Panc1 (cell line): ENCODE measurements around the gene CYP4Z1.

Experiments
- CTCF ChIP-seq: fragments of 450-650 bp; IDR thresholded peaks from 2 replicates; pipeline ENCODE4 v1.5.1; 2017; ENCODE audit warnings: mild to moderate bottlenecking
- POLR2AphosphoS5 ChIP-seq: IDR thresholded peaks from 2 replicates; pipeline ENCODE4 v1.6.1; 2012; ENCODE audit warnings: mild to moderate bottlenecking, low read depth, low read length, moderate library complexity
- REST ChIP-seq, 2 experiments: IDR thresholded peaks; 2 replicates each; pipeline ENCODE4 v1.6.1; 2011 to 2012; ENCODE audit warnings: low read depth in 2 of 2, control low read depth in 1 of 2, low read length in 1 of 2, mild to moderate bottlenecking in 1 of 2, moderate library complexity in 1 of 2; ENCODE audit not compliant: insufficient read depth in 1 of 2
- SIN3A ChIP-seq: IDR thresholded peaks from 2 replicates; pipeline ENCODE4 v1.6.1; 2012; ENCODE audit warnings: low read depth, mild to moderate bottlenecking, low read length, moderate library complexity, borderline replicate concordance; ENCODE audit not compliant: insufficient read depth
- TCF7L2 ChIP-seq: IDR thresholded peaks from 2 replicates; pipeline ENCODE4 v1.6.1; 2011; ENCODE audit warnings: mild to moderate bottlenecking, low read depth, low read length, inconsistent platforms

GRCh38 chr1:47106792-47107191 lies 39.8 kb downstream of the CYP4Z1 start:
- TF ChIP-seq CTCF = no peak
- no peak for TF ChIP-seq REST (IDR thresholded peaks at IDR 0.05; ENCODE audit: insufficient read depth in 1 of 2, low read depth in 2 of 2, low read length in 1 of 2)
- TF ChIP-seq SIN3A = no peak
- no peak for TF ChIP-seq POLR2AphosphoS5
- TF ChIP-seq TCF7L2 = no peak
